Activated T-cell treated with anti-CD3 and anti-CD28 coated beads, Interleukin-2, amount 50 U/mL, for 1 hour (primary cell): ENCODE results near the gene HK1.
"Not testable (repeated sequence)": the region's sequence is repeated elsewhere in the genome, so short reads cannot be mapped to it uniquely, and the experiment has no call there.

Source experiments
- DNase-seq: peaks from one replicate; pipeline ENCODE4 v3.0.0-alpha.2; 2020

HK1 gene

DNA sequence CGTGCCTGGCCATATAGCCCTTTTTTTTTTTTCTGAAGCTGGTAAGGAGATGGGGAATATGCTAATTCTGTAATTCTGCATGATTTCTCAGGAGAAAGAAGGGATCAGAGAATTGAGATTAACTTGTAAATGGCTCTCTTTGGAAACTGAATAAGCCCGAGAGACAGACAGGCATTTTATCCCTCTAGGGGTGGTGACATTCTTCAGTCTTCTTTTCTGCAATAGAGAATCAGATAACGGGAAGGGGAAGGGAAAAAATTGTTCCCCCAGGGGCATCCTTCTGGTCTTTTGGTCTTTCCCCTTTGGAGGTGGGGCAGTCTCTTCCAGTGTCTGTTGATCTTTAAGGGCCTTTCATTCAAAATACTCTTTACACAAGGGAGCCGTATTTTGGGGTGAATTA lies 34.2 kb downstream of the HK1 start:
- DNase-seq: no peak

DNA sequence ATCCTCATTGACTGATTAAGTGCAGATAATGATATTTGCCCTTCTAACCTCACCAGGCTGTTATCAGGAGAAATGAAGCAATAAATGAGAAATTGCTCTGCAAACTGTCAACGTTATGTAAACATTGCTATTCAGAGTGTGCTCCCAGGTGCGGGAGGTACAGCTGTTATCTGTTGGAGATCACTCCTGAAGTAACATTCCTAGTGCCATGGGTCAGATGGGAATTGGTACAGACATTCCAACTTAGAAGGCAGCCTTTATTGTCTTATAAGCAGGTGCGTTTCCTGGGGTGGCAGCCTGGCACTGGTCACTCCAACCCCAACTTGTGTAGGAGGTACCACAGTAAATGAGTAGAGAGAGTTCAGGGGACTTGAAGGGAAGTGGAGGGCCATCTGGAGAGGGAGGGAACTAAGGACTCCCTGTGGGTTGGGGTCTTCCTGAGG lies 36.8 kb downstream of the HK1 start:
- DNase-seq: no peak

DNA sequence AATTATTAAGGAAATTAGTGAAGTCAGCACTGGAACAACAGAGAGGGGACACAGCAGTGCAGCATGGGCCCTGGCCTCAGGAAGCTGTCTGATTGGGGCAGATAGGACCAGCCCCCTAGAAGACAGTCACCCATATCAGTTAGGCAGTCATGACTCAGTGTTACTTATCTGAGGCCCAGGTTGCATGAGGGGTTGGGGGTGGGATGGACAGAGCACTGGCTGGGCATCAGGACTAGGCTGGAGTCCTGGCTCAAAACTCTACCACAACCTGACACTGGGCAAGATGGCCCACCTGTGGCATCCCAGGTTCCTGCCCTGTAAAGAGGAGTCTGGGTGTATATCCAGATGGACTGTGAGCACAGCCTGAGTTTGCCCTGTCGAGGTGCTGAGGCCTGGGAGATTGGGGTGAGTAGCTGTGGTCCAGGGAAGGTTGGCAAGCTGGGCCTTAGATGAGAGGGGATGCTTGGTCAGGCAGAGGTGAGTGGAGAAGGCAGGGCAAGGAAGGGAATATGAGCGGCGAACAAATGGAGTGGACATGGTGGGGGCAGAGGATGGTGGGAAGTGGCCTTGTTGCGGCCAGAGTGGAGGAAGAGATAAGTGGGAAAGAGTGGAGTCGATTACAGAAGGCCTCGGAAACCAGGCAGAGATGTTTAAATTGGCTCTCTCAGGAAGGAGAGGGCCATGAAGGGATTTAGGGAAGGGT lies 37.5 kb downstream of the HK1 start:
- no peak for DNase-seq

DNA sequence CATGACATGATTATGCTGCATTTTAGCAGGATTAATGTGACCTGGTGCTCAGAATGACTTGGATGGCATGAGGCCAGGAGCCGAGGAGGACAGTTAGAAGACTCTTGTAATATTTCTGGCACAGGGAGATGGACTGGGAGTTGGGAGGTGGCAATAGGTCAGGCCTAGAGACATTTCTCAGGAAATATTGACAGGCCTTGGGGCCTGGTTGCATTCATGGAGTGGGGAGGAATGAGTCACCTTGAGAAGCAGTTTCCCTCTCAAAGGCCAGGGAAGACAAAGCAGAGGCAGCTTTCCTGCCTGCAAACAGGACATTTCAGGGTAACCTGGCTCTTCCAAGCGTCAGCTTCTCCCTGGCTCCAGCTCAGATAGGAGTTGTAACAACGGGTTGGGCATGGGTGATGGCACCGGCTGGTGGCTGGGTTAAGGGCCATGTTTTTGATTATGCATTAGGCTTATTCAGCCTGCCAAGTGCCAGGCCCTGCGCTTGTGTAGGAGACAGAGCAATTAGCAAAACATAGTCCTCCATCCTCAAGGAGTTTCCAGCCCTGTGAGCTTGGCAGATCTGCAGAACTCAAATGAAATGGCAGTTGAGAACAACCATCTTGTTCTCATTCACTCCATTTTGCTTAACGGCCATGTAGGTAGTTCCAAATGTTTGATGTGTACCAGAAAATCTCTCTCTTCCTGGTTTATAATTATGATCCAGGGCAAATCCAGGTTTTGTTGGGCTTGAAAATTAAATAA lies 38.2 kb downstream of the HK1 start:
- DNase-seq: no peak

DNA sequence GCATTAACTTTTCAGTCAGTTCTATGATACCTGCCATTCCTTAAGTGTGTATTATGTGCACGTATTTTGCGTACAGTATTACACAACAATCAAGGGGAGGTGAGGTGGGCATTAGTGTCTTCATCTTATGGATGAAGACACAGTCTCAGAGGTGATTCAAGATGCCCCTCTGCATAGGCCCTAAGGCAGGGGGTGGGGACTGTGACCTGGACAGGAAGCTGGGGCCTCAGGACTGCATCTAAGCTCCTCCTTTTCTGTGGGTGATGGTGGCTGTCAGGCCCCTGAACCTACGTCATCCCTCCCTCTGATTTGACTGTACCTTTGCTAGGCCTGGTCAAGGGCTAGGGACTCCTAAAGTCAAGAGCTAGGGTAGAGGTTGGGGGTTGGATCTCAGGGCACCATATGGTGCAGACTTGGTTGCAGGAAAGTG lies 38.9 kb downstream of the HK1 start:
- DNase-seq: no peak

DNA sequence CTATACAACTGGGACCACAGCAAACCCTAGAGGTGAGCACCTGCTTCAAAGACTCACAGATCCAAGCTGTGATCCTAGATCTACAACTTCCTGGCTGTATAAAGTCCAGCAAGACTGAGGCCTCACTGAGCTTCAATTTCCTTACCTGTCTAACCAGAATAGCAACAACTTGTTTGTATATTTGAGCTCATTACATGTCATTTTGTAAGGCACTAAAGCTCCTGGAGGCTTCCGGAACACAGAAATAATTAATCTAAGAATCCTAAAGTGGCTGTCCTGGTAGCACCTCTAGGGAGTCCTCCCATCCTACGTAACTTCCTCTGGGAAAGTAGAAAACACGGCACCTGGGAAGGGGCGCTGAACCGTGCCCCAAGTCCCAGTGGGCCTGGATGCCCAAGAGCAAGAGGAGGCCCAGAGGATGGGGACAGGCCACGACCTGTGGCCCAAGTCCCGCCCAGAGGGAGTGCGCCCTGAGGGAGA lies 39.4 kb downstream of the HK1 start:
- DNase-seq: no peak

DNA sequence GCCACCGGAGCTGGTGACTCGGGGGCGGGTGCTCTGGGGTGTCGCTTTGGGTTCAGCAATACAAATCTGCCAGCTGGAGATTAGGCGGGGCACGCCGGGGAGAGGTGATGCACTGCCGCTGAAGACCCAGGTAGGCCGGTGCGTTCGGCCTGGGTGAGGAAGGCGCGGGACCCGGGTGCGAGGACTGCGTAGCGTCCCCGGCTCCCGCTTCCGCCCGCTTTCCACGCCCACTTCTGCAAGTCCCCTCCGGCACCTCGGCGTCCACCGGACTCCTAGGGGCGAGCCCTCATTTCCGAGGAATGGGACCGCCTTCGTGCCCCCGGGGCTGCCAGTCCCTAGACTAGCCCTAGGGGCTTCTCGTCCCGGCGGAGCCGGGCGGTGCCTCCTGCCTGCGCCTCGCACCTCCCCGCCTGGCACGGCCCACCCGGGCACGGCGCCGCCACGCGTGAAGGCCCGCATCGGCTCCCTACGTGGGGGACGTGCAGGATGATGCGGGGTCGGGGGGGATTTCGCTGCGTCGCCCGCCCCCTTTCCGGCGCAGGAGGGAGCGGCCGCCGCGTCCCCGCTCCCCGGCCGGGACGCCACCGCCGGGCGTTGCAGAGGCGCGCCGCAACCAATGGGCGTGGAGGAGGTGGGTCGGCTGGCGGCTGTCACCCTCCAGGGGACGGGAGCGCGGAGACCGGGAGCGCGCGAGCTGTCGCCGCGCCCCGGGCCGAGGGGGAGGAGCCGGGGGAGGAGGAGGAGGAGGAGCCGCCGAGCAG lies 40.0 kb downstream of the HK1 start:
- DNase-seq: peak; percentile 95

DNA sequence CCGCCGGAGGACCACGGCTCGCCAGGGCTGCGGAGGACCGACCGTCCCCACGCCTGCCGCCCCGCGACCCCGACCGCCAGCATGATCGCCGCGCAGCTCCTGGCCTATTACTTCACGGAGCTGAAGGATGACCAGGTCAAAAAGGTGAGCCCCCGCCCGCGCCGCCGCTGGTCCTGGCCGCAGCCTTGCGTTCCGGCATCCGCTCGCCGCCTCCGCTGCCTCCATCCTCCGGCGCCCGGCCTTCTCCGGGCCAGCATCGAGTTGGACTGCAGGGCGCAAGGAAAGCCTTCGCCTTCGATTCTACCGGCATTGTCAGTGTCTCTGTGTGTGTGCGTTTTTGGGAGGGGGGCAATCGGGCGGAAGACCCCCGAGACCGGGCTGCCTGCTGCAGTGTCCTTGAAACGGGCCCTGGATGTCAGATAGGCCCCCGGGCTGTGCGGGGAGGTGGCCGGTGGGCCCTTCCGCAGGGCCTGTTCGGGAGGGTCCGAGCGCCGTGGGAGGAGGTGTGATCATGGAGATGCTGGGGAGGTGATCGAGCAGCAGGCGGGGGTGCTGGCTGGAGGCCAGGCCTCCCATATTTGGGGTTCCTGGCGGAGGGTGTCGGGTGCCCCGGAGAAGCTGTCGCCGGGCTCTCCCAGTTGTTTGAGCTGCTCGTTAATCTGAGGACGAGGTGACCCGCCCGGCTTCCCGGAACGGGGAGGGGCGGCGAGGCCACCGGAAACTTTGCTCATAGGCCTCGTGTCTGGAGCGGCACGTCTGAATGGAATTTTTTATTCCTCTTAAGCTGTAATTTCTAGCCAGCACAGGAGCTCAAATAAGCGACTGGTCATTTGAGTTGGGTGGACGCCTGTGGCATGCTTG lies 40.8 kb downstream of the HK1 start:
- DNase-seq: peak; percentile 82

DNA sequence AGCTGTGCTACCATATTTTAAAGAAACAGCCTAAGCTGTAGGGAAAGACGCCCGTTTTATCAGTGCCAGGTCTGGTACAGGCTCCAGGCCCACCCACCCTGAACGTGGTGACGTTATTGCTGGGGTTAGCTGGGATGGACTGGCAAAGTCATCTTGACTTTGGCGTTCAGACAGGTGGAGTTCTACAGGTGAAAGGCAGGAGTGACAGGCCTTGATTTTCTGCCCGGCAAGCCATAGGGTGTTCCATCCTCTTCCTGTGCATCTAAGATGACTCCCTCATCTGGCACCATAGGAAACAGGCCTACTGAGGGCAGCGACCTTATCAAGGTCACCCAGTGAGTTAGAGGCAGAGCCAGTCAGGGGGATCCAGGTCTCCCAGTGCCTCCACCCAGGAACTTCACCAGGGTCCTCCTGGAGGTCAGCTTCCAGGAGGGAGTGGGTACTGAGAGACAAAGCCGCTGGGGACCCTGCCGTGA lies 41.6 kb downstream of the HK1 start:
- no peak for DNase-seq

DNA sequence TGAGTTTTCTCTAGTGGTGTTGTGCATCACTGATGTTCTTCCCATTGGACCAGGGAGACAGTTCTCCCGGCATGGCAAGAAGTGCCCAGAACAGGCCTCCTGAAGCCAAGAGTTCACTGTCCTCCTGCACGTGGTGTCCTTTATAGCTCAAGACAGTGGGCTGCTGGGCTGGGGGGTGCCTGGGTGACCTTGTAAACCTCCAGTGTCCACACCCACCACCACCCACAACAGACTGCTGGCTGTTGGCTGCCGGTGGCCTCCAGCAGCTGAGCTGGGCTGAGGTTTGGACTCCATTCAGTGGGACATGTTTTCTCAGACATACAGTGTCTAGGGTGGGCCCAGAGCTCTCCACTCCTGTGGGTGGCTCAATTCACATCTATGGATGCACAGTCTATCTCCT lies 42.2 kb downstream of the HK1 start:
- no peak for DNase-seq

DNA sequence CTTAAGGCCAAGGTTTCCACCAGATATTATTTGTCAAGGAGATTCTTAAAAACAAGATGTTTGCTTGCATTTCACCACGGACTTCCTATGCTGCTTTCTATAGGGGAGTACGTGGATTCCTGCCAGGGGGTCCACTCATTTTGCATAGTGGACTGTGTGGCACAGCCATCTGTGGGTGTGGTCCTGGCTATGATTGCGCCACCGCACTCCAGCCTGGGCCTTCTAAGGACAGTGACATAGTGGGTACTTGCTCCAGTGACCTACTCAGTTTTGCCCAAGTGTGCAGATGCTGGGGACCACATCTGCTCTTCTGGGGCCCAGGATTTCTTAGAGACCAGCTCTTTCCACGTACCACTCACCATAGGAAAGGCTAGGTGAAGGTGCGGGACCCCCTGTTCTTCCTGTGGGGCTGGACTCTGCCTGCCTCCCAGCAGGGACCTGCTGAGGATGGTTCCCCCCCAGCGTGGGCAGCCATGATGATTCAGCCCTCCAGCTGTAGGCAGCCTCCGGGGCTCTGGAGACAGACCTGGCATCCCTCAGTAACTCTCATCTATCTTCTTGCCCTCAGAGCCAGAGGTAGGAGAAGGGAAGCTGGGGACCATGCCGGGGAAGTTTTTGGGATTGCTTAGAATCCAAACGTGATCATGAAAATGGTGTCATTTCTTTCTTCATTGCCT lies 42.9 kb downstream of the HK1 start:
- no peak for DNase-seq

DNA sequence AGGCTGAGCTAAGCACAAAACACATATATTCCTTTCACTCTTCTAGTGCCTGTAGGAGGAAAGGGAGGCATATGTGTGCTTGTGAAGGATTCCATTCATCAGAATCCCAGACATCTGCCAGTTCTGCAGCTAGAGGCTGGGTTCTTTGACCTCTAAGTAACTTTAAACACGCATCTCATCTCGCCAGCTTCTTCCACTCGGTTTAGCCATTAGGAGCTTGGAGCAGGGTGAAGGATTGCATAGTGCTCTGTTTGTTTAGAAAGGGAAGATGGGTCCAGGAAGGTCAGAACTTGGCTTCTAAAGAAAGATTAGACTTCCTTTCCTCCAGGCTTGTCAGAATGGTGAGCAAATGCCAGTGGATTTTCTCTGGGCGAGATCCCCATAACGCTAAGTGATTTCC lies 43.6 kb downstream of the HK1 start:
- no peak for DNase-seq

DNA sequence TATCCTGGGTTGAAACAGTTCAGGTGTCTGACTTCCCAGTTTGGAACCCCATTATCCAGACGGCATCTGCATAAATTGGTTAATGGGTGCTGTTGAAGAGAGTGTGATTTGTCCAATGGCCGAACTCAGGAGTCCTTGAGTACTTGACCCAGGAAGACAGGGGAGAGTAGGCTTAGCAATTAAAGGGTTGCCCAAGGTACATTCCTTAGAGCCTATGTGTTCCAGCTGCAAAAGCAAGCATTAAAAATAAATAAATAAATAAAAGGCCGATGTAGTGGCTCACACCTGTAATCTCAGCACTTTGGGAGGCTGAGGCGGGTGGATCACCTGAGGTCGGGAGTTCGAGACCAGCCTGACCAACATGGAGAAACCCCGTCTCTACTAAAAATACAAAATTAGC lies 44.0 kb downstream of the HK1 start:
- DNase-seq: not testable (repeated sequence)

DNA sequence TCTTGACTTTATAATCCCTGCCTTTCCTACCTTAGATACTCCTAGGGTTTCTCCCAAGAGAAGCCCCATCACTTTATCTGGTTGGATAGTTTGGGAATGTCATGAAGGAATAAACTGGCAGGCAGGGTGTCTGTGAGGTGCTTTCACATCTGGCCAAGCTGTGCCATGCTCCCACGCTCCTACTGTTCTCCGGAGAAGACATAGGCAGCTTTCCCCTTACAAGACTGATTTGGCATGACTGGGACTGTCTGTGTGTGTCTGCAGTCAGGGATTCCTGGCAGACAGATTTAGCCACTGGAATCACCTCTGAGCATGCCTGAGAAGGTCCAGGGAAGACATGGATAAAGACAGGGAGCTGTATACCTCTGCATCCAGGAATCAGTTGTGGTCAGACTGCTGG lies 45.3 kb downstream of the HK1 start:
- DNase-seq: no peak

DNA sequence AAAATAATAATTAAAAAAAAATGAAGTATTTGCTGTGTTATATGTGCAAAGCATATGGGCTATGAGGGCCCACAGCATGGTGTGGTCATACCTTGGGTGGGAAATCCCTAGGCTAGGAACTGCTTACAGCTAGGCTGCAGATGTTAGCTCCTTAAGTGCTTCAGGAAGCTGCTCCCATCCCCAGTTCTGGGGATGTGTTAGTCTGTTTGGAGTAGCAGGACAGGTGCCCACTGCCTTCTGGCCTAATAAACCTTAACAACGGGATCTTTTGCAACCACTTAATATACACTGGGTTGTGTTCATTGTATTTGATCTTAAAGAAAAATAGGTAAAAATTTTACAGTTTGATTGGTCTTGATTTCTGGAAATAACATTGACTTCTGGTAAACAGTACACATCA lies 46.3 kb downstream of the HK1 start:
- no peak for DNase-seq

DNA sequence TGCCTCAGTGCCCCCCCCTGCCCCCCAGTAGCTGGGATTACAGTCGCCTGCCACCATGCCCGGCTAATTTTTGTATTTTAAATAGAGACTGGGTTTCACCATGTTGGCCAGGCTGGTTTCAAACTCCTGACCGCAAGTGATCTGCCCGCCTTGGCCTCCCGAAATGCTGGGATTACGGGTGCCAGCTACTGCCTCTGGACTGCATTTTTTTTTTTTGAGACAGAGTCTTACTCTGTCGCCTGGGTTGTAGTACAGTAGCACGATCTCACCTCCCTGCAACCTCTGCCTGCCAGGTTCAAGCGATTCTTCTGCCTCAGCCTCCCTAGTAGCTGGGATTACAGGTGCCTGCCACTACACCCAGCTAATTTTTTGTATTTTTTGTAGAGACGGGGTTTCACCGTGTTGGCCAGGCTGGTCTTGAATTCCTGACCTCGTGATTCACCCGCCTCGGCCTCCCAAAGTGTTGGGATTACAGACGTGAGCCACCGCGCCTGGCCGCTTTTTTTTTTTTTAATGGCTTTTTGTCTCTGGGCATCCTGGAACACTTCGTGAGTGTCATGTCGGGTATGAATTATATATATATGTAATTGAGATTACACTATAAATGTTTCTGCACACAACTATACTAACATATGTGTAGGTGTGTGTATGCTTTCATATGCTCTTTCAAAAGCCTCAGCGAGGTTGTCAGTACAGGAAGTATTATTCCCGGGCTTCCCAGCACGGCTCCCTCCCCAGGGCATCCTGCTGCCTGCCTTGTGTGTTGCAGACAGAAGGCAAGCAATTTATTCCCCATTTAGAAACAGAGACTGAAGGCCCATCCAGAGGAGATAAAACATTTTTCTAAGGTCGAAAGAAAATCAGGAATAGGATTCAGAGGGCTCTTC lies 47.6 kb downstream of the HK1 start:
- not testable (repeated sequence) for DNase-seq

DNA sequence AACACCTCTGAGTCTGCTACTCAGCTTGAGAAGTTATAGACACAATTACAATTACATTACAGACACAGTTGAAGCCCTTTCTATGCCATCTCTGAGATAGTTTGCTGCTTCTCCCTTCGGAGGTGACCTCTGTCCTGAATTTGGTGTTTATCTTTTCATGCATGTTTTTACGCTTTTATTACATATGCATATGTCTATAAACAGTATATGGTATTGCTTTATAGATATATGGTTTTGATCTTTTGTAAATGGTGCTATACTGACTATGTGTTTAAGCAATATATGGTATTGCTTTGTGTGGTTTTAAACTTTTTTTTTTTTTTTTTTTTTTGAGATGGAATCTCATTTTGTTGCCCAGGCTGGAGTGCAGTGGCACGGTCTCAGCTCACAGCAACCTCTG lies 48.4 kb downstream of the HK1 start:
- no peak for DNase-seq

DNA sequence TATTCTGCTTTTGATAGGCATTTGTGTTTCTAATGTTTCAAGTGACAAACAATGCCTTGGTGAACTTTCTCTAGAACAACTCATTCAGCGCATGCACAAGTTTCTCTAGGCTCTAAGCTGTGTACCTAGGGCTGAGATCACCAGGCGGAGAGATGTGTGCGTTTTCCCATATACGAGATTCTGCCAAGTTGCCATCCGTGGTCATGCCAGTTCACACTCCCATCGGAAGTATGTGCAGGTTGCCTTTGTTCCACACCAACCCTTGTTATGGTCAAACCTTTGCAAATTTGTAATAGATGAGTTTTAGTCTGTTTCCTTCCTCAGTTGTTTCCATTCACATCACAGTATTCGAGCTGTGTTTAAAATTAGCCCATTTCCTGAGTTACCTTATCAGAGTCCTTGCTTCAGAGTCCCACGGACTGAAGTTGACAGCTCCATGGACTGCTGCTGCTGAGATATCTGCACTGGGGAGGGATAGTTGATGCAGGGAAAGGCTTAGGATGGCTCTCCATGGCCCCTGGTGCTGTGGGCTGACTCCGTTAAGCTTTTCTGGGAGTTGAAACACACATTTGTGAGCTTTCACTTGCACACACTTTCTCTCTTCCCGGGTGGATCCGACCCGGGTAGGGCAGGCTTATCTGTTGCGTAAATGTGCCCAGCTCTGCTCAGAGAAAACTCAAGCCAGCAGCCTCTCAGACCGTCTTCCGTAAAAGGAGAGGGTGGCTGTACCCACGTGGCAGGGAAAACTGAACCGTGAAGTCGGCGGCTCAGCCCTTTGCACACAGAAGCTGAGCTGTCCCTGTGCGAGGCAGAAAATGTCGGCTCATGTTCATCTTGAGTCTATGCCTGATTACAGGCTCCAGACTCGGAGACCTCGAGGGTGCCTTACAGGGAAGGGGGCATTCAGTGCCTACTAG lies 49.4 kb downstream of the HK1 start:
- peak; percentile 62 for DNase-seq

DNA sequence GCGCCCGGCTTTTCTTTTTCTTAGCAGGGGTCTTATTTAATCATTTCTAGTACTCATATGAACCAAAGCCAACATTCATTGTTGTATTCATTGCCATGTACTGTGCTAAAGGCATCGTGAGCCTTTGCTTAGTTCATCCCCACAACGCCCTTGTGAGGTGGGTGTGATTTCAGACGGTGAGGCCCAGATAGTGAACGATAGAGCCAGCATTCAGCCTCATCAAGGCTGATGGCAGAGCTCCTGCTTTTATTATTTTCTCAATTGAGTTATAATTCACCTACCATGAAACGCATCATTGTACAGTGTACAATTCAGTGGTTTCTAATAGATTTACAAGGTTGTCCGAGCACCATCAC lies 50.1 kb downstream of the HK1 start:
- DNase-seq: no peak

DNA sequence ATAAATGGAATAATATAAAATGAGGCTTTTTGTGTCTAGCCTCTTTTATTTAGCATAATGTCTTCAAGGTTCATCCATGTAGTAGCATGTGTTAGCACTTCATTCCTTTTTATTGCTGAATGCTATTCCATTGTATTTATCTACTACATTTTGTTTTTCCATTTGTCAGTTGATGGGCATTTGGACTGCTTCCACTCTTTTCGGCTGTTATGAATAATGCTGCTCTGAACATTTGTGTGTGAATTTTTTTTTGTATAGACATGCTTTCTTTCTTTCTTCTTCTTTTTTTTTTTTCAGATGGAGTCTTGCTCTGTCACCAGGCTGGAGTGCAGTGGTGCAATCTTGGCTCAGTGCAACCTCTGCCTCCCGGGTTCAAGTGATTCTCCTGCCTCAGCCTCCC lies 50.6 kb downstream of the HK1 start:
- not testable (repeated sequence) for DNase-seq
